AG04449 (cell line): ENCODE data around the gene RAD51B.

ENCODE experiments used
- CTCF ChIA-PET: fragments of 350-600 bp; formaldehyde crosslinking; extraction: SDS; loops from one replicate; lab custom pipeline; 2021; ENCODE audit warnings: antibody characterized with exemption; lab: Yijun Ruan, JAX
- POLR2A ChIA-PET: fragments of 400-600, 350-600 bp; formaldehyde crosslinking; extraction: SDS; loops from one replicate; lab custom pipeline; 2020; ENCODE audit warnings: antibody characterized with exemption, inconsistent platforms; lab: Yijun Ruan, JAX
- DNase-seq: peaks from one replicate; pipeline ENCODE4 v3.0.0-alpha.2; 2010; ENCODE audit warnings: low read depth, low spot score
- H3K4me3 ChIP-seq: 2 replicates; pipeline ENCODE4 v1.5.1; 2011; ENCODE audit warnings: low read depth, mild to moderate bottlenecking, control low read depth, low read length
- TF ChIP-seq, protein P1 (sequence below): IDR thresholded peaks from one replicate; pipeline ENCODE4 v1.5.1; 2011; ENCODE audit warnings: mild to moderate bottlenecking, moderate library complexity, low read length, control low read depth, inconsistent platforms; ENCODE audit not compliant: insufficient read depth; ENCODE audit errors: missing control alignments

RAD51B gene

DNA sequence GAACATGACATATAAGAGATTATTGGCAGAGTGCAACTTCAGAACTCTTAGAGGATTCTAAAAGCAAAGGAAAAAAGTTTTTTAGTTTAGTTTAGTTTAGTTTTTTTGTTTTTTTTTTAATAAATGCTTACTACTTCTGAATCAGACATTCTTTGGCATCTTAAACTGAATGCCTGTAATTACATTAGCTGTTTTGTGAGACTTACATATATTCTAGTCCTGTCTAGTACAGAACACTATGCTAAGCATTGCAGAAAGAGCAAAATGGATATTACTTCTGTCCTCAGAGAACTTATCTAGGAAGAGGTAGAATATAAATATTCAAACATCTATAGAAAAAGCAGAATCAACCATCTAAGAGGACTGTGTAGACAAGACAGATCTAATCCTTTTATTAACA lies 133.2 kb downstream of the RAD51B start:
- TF ChIP-seq, protein P1, sequence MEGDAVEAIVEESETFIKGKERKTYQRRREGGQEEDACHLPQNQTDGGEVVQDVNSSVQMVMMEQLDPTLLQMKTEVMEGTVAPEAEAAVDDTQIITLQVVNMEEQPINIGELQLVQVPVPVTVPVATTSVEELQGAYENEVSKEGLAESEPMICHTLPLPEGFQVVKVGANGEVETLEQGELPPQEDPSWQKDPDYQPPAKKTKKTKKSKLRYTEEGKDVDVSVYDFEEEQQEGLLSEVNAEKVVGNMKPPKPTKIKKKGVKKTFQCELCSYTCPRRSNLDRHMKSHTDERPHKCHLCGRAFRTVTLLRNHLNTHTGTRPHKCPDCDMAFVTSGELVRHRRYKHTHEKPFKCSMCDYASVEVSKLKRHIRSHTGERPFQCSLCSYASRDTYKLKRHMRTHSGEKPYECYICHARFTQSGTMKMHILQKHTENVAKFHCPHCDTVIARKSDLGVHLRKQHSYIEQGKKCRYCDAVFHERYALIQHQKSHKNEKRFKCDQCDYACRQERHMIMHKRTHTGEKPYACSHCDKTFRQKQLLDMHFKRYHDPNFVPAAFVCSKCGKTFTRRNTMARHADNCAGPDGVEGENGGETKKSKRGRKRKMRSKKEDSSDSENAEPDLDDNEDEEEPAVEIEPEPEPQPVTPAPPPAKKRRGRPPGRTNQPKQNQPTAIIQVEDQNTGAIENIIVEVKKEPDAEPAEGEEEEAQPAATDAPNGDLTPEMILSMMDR, result no peak
- H3K4me3 ChIP-seq, result no peak overlapping the region
- DNase-seq, result no peak
- ChIA-PET POLR2A (no interaction called here), CTCF (interaction anchor here (1.0 to 2.5 kb wide), 2 partner anchors 9 to 864 kb away, joined by 3 to 12 read pairs; no protein-coding TSS in a partner anchor)

DNA sequence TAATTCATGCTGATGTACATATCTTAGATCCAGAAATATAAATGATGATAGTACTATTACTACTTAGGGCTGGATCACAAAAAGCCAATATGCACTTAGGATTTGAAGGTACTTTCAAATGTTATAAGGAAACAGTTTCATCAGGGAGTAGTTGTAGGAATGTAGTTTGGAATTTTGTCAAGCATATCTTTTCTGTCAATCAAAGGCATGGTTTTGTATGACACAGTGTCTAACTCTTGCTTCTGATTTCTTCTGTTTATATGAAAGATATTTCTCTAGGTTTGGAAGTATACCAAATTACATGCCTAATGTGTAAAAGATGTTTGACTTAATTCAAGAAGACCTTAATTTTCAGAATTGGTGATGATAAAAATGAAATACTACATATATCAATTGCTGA lies 135.7 kb downstream of the RAD51B start:
- TF ChIP-seq, protein P1, result no peak
- ChIA-PET CTCF (interaction anchor here (1.3 to 2.9 kb wide), 2 partner anchors 10 to 21 kb away, joined by 5 to 10 read pairs; no protein-coding TSS in a partner anchor), POLR2A (no interaction called here)
- no peak for DNase-seq
- H3K4me3 ChIP-seq, result no peak overlapping the region

DNA sequence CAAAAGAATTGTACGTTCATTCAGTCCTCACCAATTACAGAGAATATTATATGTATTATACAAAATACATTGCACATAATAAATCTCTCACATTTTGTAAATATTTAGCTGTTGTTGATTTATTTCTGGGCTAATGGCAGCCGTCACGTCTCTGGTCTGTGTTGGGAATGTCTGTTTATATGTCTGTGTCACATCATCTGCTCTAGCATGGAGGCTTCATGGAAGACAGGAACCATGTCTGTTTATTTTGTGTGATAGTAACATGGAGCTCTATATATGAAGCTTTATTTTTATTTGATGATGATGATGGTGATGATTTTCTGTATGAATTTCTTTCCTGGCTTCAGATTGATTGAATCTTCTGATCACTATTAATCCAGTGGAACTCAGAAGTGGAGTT lies 138.4 kb downstream of the RAD51B start:
- TF ChIP-seq, protein P1, result no peak
- ChIA-PET POLR2A (no interaction called here), CTCF (interaction anchor here (1.1 to 2.9 kb wide), 3 partner anchors 8 to 24 kb away, joined by 3 to 10 read pairs (median 3); no protein-coding TSS in a partner anchor)
- no peak for DNase-seq
- no peak overlapping the region for H3K4me3 ChIP-seq

DNA sequence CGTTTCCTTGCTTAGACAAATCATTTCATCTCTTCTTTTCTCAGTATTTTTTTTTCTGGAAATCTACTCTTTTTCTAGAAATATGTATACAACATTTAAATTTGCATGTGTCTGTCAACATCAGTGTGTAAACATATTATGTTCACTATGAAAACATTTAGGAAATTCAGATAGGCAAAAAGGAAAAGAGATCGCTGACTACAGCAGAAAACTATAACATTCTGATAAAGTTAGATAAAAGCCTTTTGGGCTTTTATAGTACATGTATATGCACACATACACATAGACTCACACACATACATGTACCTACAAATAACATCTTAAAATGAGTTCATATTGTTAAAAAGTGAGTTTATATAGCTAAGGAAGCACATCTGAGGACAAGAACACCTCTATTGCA lies 142.1 kb downstream of the RAD51B start:
- H3K4me3 ChIP-seq, result no peak overlapping the region
- CTCF ChIA-PET, result no interaction called here
- TF ChIP-seq, protein P1, result no peak
- DNase-seq, result no peak
- POLR2A ChIA-PET, result no interaction called here

DNA sequence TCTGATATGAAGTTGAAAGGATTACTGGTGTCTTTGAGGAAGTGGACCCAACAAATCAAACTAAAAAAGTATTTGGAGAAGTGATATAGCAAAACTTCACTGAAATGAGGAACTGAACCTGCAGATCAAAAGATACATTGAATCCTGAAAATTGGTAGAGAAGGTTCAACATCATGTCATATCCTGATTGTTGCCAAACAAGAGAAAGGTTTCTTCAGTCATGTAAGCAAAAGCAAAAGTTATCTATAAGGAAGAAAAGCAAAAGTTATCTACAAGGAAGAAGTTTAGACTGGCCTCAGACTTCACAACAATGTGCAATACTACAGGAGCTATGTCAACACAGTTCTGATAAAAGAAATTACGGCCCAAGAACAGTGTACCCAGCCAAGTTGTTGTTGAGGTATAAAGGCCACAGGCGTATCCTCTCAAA lies 142.7 kb downstream of the RAD51B start:
- TF ChIP-seq, protein P1, result no peak
- H3K4me3 ChIP-seq, result no peak overlapping the region
- ChIA-PET CTCF (no interaction called here), POLR2A (no interaction called here)
- no peak for DNase-seq

DNA sequence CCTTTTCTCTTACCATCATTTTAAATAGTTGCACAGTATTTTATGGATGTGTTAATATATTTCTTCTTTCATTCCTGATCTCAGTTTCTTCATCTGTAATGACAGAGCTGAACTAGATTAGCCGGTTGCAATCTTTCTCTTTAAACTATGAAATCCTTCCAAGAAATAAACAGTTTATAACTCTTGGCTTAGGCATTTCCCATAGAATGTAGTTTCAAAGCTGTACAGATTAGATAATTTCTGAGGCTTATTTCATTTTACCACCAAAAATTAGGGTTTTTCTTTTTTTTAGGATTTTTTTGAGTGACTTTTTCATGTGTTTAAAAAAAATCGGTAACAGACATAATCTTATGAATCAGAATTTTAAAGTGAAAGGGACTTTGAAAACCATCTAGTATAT lies 144.0 kb downstream of the RAD51B start:
- POLR2A ChIA-PET, result interaction anchor here (0.7 kb wide), 1 partner anchor 39 kb away, joined by 4 read pairs; no protein-coding TSS in a partner anchor
- no peak for DNase-seq
- no peak overlapping the region for H3K4me3 ChIP-seq
- CTCF ChIA-PET, result interaction anchor here (0.8 kb wide), 1 partner anchor 861 kb away, joined by 3 read pairs; no protein-coding TSS in a partner anchor
- TF ChIP-seq, protein P1, result no peak
